Measurements from ENCODE around the gene KASH5.

Gene KASH5

DNA sequence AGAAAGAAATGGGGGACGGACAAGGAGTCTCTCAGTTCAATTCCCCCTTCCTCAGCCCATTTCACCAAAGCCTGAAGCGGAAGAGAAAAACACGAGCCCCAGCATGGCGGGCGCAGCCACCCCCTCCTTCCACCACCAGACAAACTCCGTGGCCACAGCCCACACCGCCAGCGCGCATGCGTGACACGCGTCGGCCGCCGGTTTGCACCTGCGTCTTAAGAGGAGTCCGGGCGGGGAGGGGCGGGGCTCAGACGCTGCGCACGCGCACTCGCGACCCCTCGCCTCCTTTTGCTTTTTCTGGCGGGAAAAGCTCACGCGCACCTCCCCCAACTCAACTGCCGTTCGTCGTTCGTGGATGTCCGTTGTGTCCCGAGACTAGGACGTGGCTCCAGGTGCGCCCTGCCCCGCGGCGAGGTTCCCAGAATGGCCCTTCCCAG, at the start of gene KASH5:
Gene KASH5 (plus strand): TSS at position 314 of the 437 bp plus-strand sequence. CDS start 2,635 bp downstream, outside the sequence.
- DNase-seq (ENCODE audit: low read depth in 2 of 2, low spot score in 1 of 2) = peak; percentile 49 to 82

GRCh38 chr19:49338691-49339300, 49.3 kb upstream of the KASH5 start:
- no peak for DNase-seq (ENCODE audit: low read depth in 2 of 2, low spot score in 1 of 2)

- DNase-seq (ENCODE audit: low read depth in 2 of 2, low spot score in 1 of 2) = no peak
These were observed 48.6 kb upstream of the KASH5 start for GRCh38 chr19:49339301-49340068.

DNA sequence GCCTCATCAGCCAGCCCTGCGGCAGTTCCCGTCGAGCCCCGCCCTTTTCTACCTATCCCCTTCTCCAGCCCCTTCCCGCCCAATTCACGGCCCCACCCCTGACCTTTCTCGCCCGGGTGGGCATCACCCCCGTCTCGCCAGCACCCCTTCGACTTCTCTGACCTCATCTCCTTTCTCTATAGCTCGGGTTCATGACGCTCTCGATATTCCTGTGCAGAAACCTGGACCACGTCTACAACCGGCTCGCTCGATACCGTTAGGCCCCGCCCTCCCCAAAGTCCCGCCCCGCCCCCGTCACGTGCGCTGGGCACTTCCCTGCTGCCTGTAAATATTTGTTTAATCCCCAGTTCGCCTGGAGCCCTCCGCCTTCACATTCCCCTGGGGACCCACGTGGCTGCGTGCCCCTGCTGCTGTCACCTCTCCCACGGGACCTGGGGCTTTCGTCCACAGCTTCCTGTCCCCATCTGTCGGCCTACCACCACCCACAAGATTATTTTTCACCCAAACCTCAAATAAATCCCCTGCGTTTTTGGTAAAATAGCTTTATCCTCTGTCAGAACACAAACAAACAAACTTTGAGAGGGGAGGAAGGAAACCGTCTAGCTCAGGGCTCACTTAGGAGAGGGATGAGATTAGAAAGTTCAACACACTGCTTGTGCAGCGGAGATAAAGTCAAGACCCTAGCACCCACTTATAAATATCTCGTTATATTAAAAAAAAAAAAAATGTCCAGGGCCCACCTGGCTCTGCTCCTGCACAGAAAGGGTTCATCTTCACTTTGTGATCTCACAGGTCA, 47.8 kb upstream of the KASH5 start:
- DNase-seq (ENCODE audit: low read depth in 2 of 2, low spot score in 1 of 2) = no peak

DNA sequence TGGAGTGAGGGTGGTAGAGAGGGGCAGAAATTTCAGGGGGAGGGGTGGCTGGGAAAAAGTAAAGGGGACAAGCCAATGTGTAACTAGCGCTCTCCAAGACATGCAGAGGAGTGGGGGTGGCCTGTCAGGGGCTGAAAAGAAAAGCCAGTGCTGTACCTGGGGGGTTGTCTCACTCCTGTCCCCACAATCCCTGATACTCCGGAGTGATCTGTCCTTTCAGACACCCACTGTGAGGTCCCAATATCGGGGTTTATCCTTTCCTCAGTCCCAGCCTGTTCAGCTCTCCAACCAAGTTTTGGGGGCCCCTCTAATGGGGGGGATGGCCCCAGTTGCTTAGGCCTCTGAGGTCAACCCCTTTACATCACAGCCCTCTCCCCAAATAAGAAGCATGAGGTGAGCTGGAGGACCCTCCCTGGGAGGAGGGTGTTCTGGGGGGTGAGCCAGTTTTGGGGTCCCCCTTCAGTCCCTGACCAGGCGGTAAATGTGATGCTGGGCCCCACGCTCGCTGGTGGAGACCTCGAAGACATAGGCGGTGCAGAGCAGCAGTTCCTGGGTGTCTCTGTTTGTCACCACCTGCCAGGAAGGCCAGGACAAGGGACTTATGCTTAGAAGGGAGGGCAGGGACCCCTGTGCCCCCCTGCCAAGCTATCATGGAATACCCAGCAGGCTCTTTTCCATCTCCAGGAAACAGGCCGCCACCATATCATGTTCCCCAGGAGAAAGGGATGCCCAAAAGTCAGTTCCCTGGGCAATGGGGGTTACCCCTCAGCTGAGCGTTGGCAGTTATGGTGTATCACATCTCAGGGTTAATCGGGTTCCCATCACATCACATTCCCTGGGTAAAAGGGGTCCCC, 47.0 kb upstream of the KASH5 start:
- no peak for DNase-seq (ENCODE audit: low read depth in 2 of 2, low spot score in 1 of 2)

- no peak for DNase-seq (ENCODE audit: low read depth in 2 of 2, low spot score in 1 of 2)
These were observed 45.7 kb upstream of the KASH5 start for GRCh38 chr19:49342291-49342721.

GRCh38 chr19:49343123-49343522, 44.9 kb upstream of the KASH5 start:
- no peak for DNase-seq (ENCODE audit: low read depth in 2 of 2, low spot score in 1 of 2)

- DNase-seq (ENCODE audit: low read depth in 2 of 2, low spot score in 1 of 2) = no peak
These were observed 43.3 kb upstream of the KASH5 start for GRCh38 chr19:49344505-49345423.

DNA sequence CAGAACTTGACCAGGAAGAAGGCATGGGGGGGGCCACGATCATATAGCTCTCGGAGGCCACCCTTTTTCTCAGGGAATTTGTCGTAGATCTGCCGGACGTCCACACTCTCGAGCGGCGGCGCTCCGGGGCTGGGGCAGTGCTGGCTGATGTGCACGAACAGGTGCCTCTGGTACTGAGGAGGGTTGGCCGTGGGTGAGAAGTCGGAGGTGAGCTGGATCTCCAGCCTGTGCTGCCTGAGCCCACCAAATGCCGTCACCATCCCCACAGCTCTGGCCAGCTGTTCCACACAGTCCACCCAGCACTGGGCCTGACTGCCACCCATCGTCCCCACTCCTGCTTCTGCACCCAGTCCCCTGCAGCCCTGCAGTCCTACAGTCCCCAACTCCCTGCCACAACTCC, 40.9 kb upstream of the KASH5 start:
- no peak for DNase-seq (ENCODE audit: low read depth in 2 of 2, low spot score in 1 of 2)

DNA sequence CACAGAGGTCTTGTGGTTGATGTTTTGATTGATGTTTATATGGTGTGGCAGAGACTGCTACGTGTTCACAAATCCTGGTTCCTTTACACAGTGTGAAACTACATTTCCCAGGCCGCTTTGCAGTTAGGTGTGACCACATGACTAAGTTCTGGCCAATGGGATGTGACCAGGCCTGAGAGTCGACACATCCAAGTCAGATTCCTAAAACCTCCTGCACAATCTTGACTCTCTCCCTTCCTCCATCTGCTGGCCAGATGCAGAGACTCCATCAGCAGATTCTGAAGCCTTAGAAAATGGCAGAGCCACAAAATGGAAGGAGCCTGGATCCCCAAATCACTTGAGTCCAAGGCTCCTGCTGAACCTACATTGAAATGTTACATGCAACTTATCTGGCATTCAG, 40.2 kb upstream of the KASH5 start:
- no peak for DNase-seq (ENCODE audit: low read depth in 2 of 2, low spot score in 1 of 2)

DNA sequence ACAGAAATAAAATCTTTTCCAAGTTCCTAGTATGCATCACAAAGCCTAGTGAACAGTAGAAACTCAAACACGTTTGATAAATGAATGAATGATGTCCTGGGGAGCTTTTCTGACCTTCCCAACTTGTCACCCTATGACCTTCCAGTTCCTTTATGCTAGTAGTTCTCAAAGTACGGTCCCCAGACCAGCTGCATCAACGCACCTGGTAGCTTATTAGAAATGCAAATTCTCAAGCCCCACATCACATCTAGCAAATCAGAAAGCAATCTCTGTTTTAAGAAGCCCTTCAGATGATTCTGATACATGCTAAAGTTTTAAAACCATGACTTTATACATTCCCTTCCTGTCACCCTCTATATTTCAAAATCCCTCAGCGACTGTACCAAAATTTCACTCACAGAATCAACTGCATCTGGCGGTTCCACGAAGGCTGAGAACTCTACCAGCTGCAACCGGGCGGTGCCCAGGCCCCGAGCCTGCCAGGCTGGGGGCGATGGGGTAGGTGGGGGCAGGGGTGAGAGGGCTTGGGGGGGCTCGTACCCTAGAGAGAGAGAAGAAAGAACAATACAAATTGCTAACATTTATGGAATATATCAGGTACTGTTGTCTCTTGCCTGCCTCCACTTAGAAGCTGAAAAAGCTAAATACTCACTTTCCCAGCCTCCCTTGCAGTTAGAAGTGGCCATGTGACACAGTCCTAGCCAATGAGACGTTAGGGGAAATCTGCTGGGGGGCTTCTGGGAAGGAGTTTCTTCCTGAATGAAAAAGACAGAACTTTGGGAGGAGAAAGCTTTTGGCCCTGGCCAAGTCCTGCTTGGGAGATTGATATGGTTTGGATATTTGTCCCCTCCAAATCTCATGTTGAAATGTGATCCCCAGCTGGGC, 39.5 kb upstream of the KASH5 start:
- DNase-seq (ENCODE audit: low read depth in 2 of 2, low spot score in 1 of 2) = no peak

DNA sequence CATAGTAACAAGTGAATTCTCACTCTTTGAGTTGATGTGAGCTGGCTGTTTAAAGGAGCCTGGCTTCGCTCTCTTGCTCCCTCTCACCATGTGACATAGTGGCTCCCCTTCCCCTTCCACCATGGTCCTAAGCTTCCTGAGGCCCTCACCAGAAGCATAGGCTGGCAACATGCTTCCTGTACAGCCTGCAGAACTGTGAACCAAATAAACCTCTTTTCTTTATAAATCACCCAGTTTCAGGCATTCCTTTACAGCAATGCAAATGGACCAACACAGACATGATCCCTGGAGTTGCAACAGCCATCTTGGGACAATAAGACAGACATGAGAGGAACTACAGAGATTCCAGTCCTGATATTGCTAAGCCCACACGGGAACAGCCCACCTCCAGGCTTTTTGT, 38.5 kb upstream of the KASH5 start:
- DNase-seq (ENCODE audit: low read depth in 2 of 2, low spot score in 1 of 2) = no peak

DNA sequence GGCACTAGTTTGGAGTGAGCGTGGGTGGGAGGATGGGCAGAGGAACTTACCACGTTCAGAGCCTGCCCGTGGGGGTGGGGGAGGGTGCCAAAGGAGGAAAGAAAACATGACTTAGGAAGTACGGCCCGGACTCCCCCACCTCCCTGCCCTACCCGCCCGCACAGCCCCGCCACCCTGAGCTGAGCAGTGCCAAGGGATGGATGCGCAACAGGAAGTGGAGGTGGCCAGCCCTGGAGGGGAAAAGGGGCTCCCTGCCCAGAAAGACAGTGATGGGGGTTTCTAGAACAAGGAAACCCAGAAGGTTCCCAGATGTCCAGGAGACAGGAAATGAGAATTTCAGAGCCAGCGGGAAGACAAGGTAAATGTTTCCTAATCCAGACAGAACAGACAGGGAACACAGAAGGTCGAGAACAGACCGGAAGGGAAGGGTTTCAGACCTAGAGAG, 32.1 kb upstream of the KASH5 start:
- DNase-seq (ENCODE audit: low read depth in 2 of 2, low spot score in 1 of 2) = no peak

DNA sequence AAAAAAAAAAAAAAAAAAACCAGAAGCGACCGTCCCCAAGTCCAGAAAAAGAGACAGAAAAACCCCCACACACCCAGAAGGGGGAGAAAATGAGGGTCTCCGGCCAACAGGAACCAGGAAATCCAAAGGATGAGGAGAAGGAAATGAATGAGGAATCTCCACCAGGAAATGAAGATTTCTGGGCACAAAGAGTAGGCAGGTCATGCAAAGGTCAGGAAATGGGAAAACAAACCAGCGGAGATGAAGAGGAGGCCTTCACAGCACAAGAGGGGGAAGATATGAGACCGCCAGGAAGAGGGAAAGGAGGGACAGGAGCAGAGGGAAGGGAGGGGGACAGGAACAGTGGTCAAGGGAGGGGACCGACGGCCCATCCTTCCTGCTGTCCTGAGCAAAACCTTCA, 31.7 kb upstream of the KASH5 start:
- no peak for DNase-seq (ENCODE audit: low read depth in 2 of 2, low spot score in 1 of 2)

DNA sequence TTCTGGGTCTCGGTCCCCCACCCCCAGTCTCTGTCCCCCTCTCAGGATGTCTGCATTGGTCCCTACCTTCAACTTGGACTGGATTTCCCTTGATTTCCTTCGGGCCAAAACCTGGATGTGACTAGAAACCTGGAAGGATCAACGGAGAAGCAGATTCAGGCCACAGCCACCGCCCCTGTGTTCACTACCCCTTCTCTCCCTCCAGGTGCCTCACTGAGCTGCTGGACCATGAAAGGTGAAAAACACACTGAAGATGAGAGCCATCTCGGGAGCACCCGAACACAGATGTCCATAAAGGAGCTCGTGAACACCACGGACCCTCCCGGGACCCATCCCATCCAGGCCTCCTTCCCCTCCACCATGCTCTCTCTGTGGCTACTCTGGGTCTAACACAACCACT, 30.9 kb upstream of the KASH5 start:
- DNase-seq (ENCODE audit: low read depth in 2 of 2, low spot score in 1 of 2) = no peak

- DNase-seq (ENCODE audit: low read depth in 2 of 2, low spot score in 1 of 2) = no peak
These were observed 27.9 kb upstream of the KASH5 start for GRCh38 chr19:49359851-49360820.

DNA sequence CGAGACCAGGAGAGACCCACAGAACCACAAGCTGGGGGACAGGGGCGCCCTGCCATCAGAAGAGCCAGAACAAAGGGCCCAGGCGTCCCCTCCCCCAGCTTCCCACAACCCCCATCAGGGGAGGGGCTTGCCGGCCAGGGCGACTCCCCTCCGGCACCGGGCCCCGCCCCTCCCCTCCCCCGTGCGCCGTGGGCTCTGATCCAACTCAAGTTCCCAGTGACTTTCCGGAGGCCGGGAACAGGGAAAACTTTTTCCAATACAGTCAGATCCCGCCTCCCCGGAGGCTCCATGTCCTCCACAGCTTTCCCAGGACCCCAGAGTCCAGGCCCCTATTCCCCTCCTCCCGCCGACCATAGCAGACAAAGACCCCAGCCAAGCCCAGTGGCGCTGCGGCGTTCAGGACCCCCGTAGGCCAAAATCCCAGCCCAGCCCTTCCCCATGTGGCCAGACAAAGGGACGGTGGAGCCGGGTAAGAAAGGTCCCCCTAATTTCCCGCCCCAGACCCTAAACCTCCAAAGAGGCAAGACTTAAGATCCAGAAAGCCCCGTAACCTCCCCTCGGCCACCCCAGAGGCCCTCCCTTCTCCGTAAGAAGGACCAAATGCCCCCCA, 26.5 kb upstream of the KASH5 start:
- no peak for DNase-seq (ENCODE audit: low read depth in 2 of 2, low spot score in 1 of 2)
